GM12878 (cell line): ENCODE data around the gene EPB41L1.

Source experiments
- CBFB ChIP-seq: IDR thresholded peaks from 2 replicates; pipeline ENCODE4 v1.6.1; 2016; ENCODE audit warnings: antibody characterized with exemption, low read depth
- EP300 ChIP-seq, 2 experiments: fragments of 150-350 bp in 1 of 2; IDR thresholded peaks; 2 replicates each; pipeline ENCODE4 v1.6.1; 2011 to 2012; ENCODE audit warnings: low read depth in 2 of 2, low read length in 2 of 2, borderline replicate concordance in 1 of 2, improper control_type of control experiment in 1 of 2, inconsistent platforms in 1 of 2; ENCODE audit not compliant: control insufficient read depth in 1 of 2
- HDAC6 ChIP-seq: fragments of 200-600 bp; sonication (generic); IDR thresholded peaks from one replicate; pipeline ENCODE4 v1.8.0; 2017; ENCODE audit warnings: antibody characterized with exemption; ENCODE audit not compliant: unreplicated experiment
- HDGF ChIP-seq: fragments of 450-650 bp; IDR thresholded peaks from 2 replicates; pipeline ENCODE4 v1.6.1; 2016; ENCODE audit warnings: antibody characterized with exemption
- JUND ChIP-seq: IDR thresholded peaks from 2 replicates; pipeline ENCODE4 v1.6.1; 2012; ENCODE audit warnings: low read depth, mild to moderate bottlenecking, low read length, improper control_type of control experiment, moderate library complexity
- NFIC ChIP-seq: IDR thresholded peaks from 2 replicates; pipeline ENCODE4 v1.6.1; 2012; ENCODE audit warnings: low read depth, mild to moderate bottlenecking, inconsistent platforms, low read length, moderate library complexity
- POLR2A ChIP-seq: IDR thresholded peaks from 2 replicates; pipeline ENCODE4 v1.6.1; 2011; ENCODE audit warnings: low read depth, mild to moderate bottlenecking, low read length
- SIN3A ChIP-seq: IDR thresholded peaks from 2 replicates; pipeline ENCODE4 v1.6.1; 2012; ENCODE audit warnings: low read depth, low read length, improper control_type of control experiment
- YY1 ChIP-seq: IDR thresholded peaks from 2 replicates; pipeline ENCODE4 v1.6.1; 2011; ENCODE audit warnings: low read depth, mild to moderate bottlenecking, low read length
- TF ChIP-seq, protein P1 (sequence below): IDR thresholded peaks from 2 replicates; pipeline ENCODE4 v1.6.1; 2012; ENCODE audit warnings: low read depth, low read length, improper control_type of control experiment
- TF ChIP-seq, protein P2 (sequence below), 3 experiments: IDR thresholded peaks in 2 of 3; conservative IDR thresholded peaks in 1 of 3; 2 replicates each; pipeline ENCODE4 v1.5.1; 2011; ENCODE audit warnings: low read depth in 3 of 3, low read length in 3 of 3, mild to moderate bottlenecking in 3 of 3, control low read depth in 2 of 3, moderate library complexity in 2 of 3, inconsistent platforms in 1 of 3, mixed read lengths in 1 of 3; ENCODE audit not compliant: control insufficient read depth in 2 of 3, insufficient read depth in 1 of 3; ENCODE audit errors: extremely low read depth in 1 of 3
- TF ChIP-seq, protein P3 (sequence below): IDR thresholded peaks from 2 replicates; pipeline ENCODE4 v1.6.1; 2011; ENCODE audit warnings: borderline replicate concordance, low read depth, mild to moderate bottlenecking, moderate library complexity, mixed read lengths, low read length; ENCODE audit not compliant: insufficient read depth; ENCODE audit errors: extremely low read length

DNA sequence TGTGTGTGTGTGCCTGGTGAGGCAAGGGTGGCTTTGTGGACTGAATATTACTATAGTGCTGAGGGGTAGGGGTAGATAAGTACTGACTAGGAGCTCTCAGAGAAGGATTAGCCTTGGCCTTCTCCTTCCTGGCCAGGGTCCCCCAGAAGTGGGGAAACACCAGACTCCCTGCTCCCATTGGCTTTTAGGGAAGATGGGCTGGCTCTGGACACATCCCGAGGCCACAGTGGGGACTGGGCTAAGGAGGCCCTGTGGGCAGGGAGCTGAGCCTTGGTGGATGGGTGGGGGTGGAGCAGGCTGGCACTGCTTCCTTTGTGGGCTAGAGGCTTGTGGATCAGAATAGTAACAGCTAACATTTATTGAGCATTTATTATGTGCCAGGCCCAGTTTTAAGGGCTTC is 3.1 kb downstream of the EPB41L1 start:
- TF ChIP-seq HDAC6 (no peak), CBFB (no peak), NFIC (no peak), HDGF (no peak), SIN3A (no peak), JUND (no peak), POLR2A (no peak), EP300 (IDR thresholded peaks at IDR 0.05; ENCODE audit: borderline replicate concordance in 1 of 2, control insufficient read depth in 1 of 2, low read depth in 2 of 2, low read length in 2 of 2) (no peak), YY1 (no peak)
- TF ChIP-seq, protein P1, sequence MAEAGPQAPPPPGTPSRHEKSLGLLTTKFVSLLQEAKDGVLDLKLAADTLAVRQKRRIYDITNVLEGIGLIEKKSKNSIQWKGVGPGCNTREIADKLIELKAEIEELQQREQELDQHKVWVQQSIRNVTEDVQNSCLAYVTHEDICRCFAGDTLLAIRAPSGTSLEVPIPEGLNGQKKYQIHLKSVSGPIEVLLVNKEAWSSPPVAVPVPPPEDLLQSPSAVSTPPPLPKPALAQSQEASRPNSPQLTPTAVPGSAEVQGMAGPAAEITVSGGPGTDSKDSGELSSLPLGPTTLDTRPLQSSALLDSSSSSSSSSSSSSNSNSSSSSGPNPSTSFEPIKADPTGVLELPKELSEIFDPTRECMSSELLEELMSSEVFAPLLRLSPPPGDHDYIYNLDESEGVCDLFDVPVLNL = no peak
- TF ChIP-seq, protein P2, sequence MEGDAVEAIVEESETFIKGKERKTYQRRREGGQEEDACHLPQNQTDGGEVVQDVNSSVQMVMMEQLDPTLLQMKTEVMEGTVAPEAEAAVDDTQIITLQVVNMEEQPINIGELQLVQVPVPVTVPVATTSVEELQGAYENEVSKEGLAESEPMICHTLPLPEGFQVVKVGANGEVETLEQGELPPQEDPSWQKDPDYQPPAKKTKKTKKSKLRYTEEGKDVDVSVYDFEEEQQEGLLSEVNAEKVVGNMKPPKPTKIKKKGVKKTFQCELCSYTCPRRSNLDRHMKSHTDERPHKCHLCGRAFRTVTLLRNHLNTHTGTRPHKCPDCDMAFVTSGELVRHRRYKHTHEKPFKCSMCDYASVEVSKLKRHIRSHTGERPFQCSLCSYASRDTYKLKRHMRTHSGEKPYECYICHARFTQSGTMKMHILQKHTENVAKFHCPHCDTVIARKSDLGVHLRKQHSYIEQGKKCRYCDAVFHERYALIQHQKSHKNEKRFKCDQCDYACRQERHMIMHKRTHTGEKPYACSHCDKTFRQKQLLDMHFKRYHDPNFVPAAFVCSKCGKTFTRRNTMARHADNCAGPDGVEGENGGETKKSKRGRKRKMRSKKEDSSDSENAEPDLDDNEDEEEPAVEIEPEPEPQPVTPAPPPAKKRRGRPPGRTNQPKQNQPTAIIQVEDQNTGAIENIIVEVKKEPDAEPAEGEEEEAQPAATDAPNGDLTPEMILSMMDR (IDR thresholded peaks at IDR 0.05 in 2 of 3, conservative IDR thresholded peaks at IDR 0.05 in 1 of 3; ENCODE audit: control insufficient read depth in 2 of 3, extremely low read depth in 1 of 3, insufficient read depth in 1 of 3, low read depth in 3 of 3, low read length in 3 of 3) = no peak
- TF ChIP-seq, protein P3, sequence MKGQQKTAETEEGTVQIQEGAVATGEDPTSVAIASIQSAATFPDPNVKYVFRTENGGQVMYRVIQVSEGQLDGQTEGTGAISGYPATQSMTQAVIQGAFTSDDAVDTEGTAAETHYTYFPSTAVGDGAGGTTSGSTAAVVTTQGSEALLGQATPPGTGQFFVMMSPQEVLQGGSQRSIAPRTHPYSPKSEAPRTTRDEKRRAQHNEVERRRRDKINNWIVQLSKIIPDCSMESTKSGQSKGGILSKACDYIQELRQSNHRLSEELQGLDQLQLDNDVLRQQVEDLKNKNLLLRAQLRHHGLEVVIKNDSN = no peak
